ENCODE measurements around the gene OR4C3. TPM values are rescaled to one million over a fixed set of nuclear protein-coding genes. Genes with fewer than 3 reads are reported as not detected.

Gene OR4C3
- total and polyA plus RNA-seq, 2 donors from 2014 or later, result not detected

DNA sequence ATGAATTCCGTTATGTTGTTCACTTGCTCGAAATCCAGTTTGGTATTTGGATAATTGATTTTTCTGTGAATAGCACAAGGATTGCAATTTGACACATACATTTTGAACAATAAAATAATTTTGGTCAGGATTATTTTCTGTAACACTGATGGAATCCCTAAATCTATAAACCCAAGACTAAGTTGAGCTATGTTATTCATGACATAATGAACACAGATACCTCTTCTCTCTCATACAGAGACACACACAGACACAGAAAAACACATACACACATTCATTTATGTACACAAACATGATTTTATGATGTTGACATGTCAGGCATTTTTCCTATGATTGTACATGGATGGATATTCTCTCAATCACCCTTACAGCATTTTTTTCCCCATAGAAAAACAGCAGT, 41.6 kb downstream of the OR4C3 start, which contains the start of gene OR4C5:
OR4C5 (minus strand) TSS at position 101 of the 400 bp plus-strand sequence; CDS start at position 101, 0 bp downstream.
- FAIRE-seq, result no peak
- H3K27ac ChIP-seq (ENCODE audit: low read depth in 2 of 2, low read length in 2 of 2), result no peak within 1 kb of the TSS
- H3K9me3 ChIP-seq (ENCODE audit: control insufficient read depth in 2 of 3, insufficient read depth in 1 of 3, low read length in 3 of 3), result no peaks in the 10 kb centered on the region
- DNase-seq, result no peak
- H3K4me3 ChIP-seq (ENCODE audit: low read length in 3 of 3), result no peak within 1 kb of the TSS
- intact Hi-C loops (cut with DNase I), result no loop called here
- H3K9ac ChIP-seq (ENCODE audit: low read length in 3 of 3), result no peak within 1 kb of the TSS
- no peaks in the 10 kb centered on the region for H3K4me1 ChIP-seq (ENCODE audit: control insufficient read depth in 2 of 3, insufficient read depth in 2 of 3, low read depth in 1 of 3, low read length in 3 of 3)
- TF ChIP-seq, protein P1, sequence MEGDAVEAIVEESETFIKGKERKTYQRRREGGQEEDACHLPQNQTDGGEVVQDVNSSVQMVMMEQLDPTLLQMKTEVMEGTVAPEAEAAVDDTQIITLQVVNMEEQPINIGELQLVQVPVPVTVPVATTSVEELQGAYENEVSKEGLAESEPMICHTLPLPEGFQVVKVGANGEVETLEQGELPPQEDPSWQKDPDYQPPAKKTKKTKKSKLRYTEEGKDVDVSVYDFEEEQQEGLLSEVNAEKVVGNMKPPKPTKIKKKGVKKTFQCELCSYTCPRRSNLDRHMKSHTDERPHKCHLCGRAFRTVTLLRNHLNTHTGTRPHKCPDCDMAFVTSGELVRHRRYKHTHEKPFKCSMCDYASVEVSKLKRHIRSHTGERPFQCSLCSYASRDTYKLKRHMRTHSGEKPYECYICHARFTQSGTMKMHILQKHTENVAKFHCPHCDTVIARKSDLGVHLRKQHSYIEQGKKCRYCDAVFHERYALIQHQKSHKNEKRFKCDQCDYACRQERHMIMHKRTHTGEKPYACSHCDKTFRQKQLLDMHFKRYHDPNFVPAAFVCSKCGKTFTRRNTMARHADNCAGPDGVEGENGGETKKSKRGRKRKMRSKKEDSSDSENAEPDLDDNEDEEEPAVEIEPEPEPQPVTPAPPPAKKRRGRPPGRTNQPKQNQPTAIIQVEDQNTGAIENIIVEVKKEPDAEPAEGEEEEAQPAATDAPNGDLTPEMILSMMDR (IDR thresholded peaks at IDR 0.05; ENCODE audit: borderline replicate concordance, extremely low read depth, insufficient read depth), result no peak
- H3K36me3 ChIP-seq (ENCODE audit: control insufficient read depth in 2 of 3, insufficient read depth in 3 of 3, low read length in 3 of 3), result no peaks in the 10 kb centered on the region
- H3K27me3 ChIP-seq (ENCODE audit: control insufficient read depth, insufficient read depth, low read length), result no peaks in the 10 kb centered on the region

Other genes starting within 250 kb of the OR4C3 start
- not detected for gene OR4B1, start 108.1 kb upstream of the OR4C3 start, total RNA-seq
- gene OR4B1, start 108.1 kb upstream of the OR4C3 start, polyA plus RNA-seq (ENCODE audit: insufficient read depth, low read depth, low replicate concordance), result not detected
- gene OR4X2, start 79.8 kb upstream of the OR4C3 start, total RNA-seq, result not detected
- not detected for gene OR4X2, start 79.8 kb upstream of the OR4C3 start, polyA plus RNA-seq (ENCODE audit: insufficient read depth, low read depth, low replicate concordance)
- gene OR4X1, start 61.1 kb upstream of the OR4C3 start, total RNA-seq, result not detected
- not detected for gene OR4X1, start 61.1 kb upstream of the OR4C3 start, polyA plus RNA-seq (ENCODE audit: insufficient read depth, low read depth, low replicate concordance)
- not detected for gene OR4S1, start 18.7 kb upstream of the OR4C3 start, total RNA-seq
- gene OR4S1, start 18.7 kb upstream of the OR4C3 start, polyA plus RNA-seq (ENCODE audit: insufficient read depth, low read depth, low replicate concordance), result not detected
- gene OR4C5, start 41.5 kb downstream of the OR4C3 start, total RNA-seq, result not detected
- gene OR4C5, start 41.5 kb downstream of the OR4C3 start, polyA plus RNA-seq (ENCODE audit: insufficient read depth, low read depth, low replicate concordance), result not detected
- gene OR4A47, start 163.9 kb downstream of the OR4C3 start, total RNA-seq, result not detected
- not detected for gene OR4A47, start 163.9 kb downstream of the OR4C3 start, polyA plus RNA-seq (ENCODE audit: insufficient read depth, low read depth, low replicate concordance)

Data from kidney (tissue), 14 donors.